DMS 273 (cell line): ENCODE data around the gene DUS2.
"Not testable (repeated sequence)": the region's sequence is repeated elsewhere in the genome, so short reads cannot be mapped to it uniquely, and the experiment has no call there.

Source experiments
- DNase-seq: peaks from one replicate; lab custom pipeline; 2025; ENCODE audit not compliant: unreplicated experiment; lab: John Stamatoyannopoulos, UW

DUS2 gene

GRCh38 chr16:68022728-68023537 lies at the start of gene DUS2, which contains the start of gene DDX28:
DUS2 (plus strand) TSS chr16:68023284; CDS start chr16:68038024, 14,740 bp downstream.
DDX28 (minus strand) TSS chr16:68023232; CDS start chr16:68023202, 30 bp downstream.
- peak; percentile 97 for DNase-seq

- no peak for DNase-seq
Measured at GRCh38 chr16:67975321-67976105, 47.6 kb upstream of the DUS2 start.

- peak; percentile 46 for DNase-seq
Measured at GRCh38 chr16:67976205-67976604, 46.9 kb upstream of the DUS2 start.

- no peak for DNase-seq
Measured at GRCh38 chr16:67977005-67977404, 46.1 kb upstream of the DUS2 start.

GRCh38 chr16:67977469-67978227 lies 45.4 kb upstream of the DUS2 start:
- no peak for DNase-seq

- no peak for DNase-seq
Measured at GRCh38 chr16:67979955-67980678, 43.0 kb upstream of the DUS2 start, which contains the start of gene DPEP3. DPEP3 (minus strand) TSS chr16:67980499; CDS start chr16:67980380, 119 bp downstream.

- DNase-seq: no peak
Measured at GRCh38 chr16:67982011-67982696, 40.9 kb upstream of the DUS2 start.

GRCh38 chr16:67986949-67987348 lies 36.1 kb upstream of the DUS2 start:
- no peak for DNase-seq

GRCh38 chr16:67987460-67988160 lies 35.5 kb upstream of the DUS2 start:
- DNase-seq: no peak

- DNase-seq: no peak
Measured at GRCh38 chr16:67988675-67989074, 34.4 kb upstream of the DUS2 start.

- DNase-seq: no peak
Measured at GRCh38 chr16:67989322-67990017, 33.6 kb upstream of the DUS2 start.

GRCh38 chr16:67990018-67990386 lies 33.1 kb upstream of the DUS2 start:
- no peak for DNase-seq

- no peak for DNase-seq
Measured at GRCh38 chr16:67992661-67993206, 30.4 kb upstream of the DUS2 start.

GRCh38 chr16:67993207-67994039 lies 29.7 kb upstream of the DUS2 start:
- DNase-seq: peak; percentile 88

GRCh38 chr16:67994040-67994408 lies 29.1 kb upstream of the DUS2 start:
- DNase-seq: not testable (repeated sequence)

- DNase-seq: no peak
Measured at GRCh38 chr16:67995423-67995822, 27.7 kb upstream of the DUS2 start.

GRCh38 chr16:67996666-67997065 lies 26.4 kb upstream of the DUS2 start:
- DNase-seq: no peak
